ENCODE data around the gene ID3.

The ID3 gene

GRCh38 chr1:23524716-23525401 is 34.4 kb downstream of the ID3 start:
- Histone ChIP-seq H3F3A (ENCODE audit: insufficient read depth, low read length) (no peaks in the 10 kb centered on the region; the same call in 1 of the 2 replicates), H3K4me2 (ENCODE audit: low read length) (peak overlapping the region; percentile 97), H2AFZ (ENCODE audit: low read length) (no peak overlapping the region), H3K4me3 (ENCODE audit: low read depth, low read length, poor library complexity, severe bottlenecking) (peak overlapping the region; percentile 91), H3K27ac (ENCODE audit: low read depth, low read length, poor library complexity, severe bottlenecking) (peak overlapping the region; percentile 91), H3K9ac (ENCODE audit: low read length) (peak overlapping the region; percentile 97), H3K9me2 (ENCODE audit: low read depth, low read length) (no peaks in the 10 kb centered on the region), H3K79me2 (ENCODE audit: insufficient read depth, low read length) (peaks cover 35% of the 10 kb centered on the region), H3K27me3 (ENCODE audit: insufficient read depth, low read length) (no peaks in the 10 kb centered on the region), H3K9me3 (ENCODE audit: low read length) (no peaks in the 10 kb centered on the region), H4K20me1 (ENCODE audit: insufficient read depth, low read length) (no peaks in the 10 kb centered on the region), H3K36me3 (ENCODE audit: insufficient read depth, low read length) (peaks cover 62% of the 10 kb centered on the region), H3K4me1 (ENCODE audit: insufficient read depth, low read length, severe bottlenecking) (peaks cover 57% of the 10 kb centered on the region)
- TF ChIP-seq CTCF (IDR thresholded peaks at IDR 0.05; ENCODE audit: low read length) (no peak), EZH2 (IDR thresholded peaks at IDR 0.05; ENCODE audit: borderline replicate concordance, low read length) (no peak)

GRCh38 chr1:23524163-23524562 is 35.1 kb downstream of the ID3 start:
- no peaks in the 10 kb centered on the region for H3K9me3 ChIP-seq (ENCODE audit: low read length)
- peaks cover 28% of the 10 kb centered on the region for H3K79me2 ChIP-seq (ENCODE audit: insufficient read depth, low read length)
- H3K27ac ChIP-seq (ENCODE audit: low read depth, low read length, poor library complexity, severe bottlenecking), result peak overlapping the region; percentile 91
- no peak overlapping the region for H3K4me3 ChIP-seq (ENCODE audit: low read depth, low read length, poor library complexity, severe bottlenecking)
- H3F3A ChIP-seq (ENCODE audit: insufficient read depth, low read length), result no peaks in the 10 kb centered on the region; the same call in 1 of the 2 replicates
- peak overlapping the region; percentile 97 for H3K4me2 ChIP-seq (ENCODE audit: low read length)
- H3K9ac ChIP-seq (ENCODE audit: low read length), result peak overlapping the region; percentile 12; the same call in 1 of the 2 replicates
- TF ChIP-seq CTCF (IDR thresholded peaks at IDR 0.05; ENCODE audit: low read length) (no peak), EZH2 (IDR thresholded peaks at IDR 0.05; ENCODE audit: borderline replicate concordance, low read length) (no peak)
- no peaks in the 10 kb centered on the region for H3K9me2 ChIP-seq (ENCODE audit: low read depth, low read length)
- peaks cover 50% of the 10 kb centered on the region for H3K4me1 ChIP-seq (ENCODE audit: insufficient read depth, low read length, severe bottlenecking)
- no peak overlapping the region for H2AFZ ChIP-seq (ENCODE audit: low read length)
- no peaks in the 10 kb centered on the region for H3K27me3 ChIP-seq (ENCODE audit: insufficient read depth, low read length)
- no peaks in the 10 kb centered on the region for H4K20me1 ChIP-seq (ENCODE audit: insufficient read depth, low read length)
- peaks cover 69% of the 10 kb centered on the region for H3K36me3 ChIP-seq (ENCODE audit: insufficient read depth, low read length)

GRCh38 chr1:23522244-23522982 is 36.9 kb downstream of the ID3 start:
- H3K27ac ChIP-seq (ENCODE audit: low read depth, low read length, poor library complexity, severe bottlenecking), result no peak overlapping the region
- peaks cover 21% of the 10 kb centered on the region for H3K79me2 ChIP-seq (ENCODE audit: insufficient read depth, low read length)
- H3K36me3 ChIP-seq (ENCODE audit: insufficient read depth, low read length), result peaks cover 84% of the 10 kb centered on the region
- no peak overlapping the region for H3K9ac ChIP-seq (ENCODE audit: low read length)
- H4K20me1 ChIP-seq (ENCODE audit: insufficient read depth, low read length), result no peaks in the 10 kb centered on the region
- TF ChIP-seq EZH2 (IDR thresholded peaks at IDR 0.05; ENCODE audit: borderline replicate concordance, low read length) (no peak), CTCF (IDR thresholded peaks at IDR 0.05; ENCODE audit: low read length) (no peak)
- peaks cover 33% of the 10 kb centered on the region for H3K4me1 ChIP-seq (ENCODE audit: insufficient read depth, low read length, severe bottlenecking)
- H3K27me3 ChIP-seq (ENCODE audit: insufficient read depth, low read length), result no peaks in the 10 kb centered on the region
- no peaks in the 10 kb centered on the region for H3K9me2 ChIP-seq (ENCODE audit: low read depth, low read length)
- H3K4me3 ChIP-seq (ENCODE audit: low read depth, low read length, poor library complexity, severe bottlenecking), result no peak overlapping the region
- no peaks in the 10 kb centered on the region for H3K9me3 ChIP-seq (ENCODE audit: low read length)
- no peaks in the 10 kb centered on the region for H3F3A ChIP-seq (ENCODE audit: insufficient read depth, low read length)
- H3K4me2 ChIP-seq (ENCODE audit: low read length), result no peak overlapping the region
- no peak overlapping the region for H2AFZ ChIP-seq (ENCODE audit: low read length)
